WTC11 (cell line): Measurements from ENCODE around the gene FCMR. TPM values are rescaled to one million over a fixed set of nuclear protein-coding genes. Genes with fewer than 3 reads are reported as not detected.

ENCODE experiments used
- ATAC-seq: fragments of 200-7000 bp; cut with Tn5 transposase; 2 replicates; pipeline ENCODE4 v1.10.0; 2021; ENCODE audit warnings: mild to moderate bottlenecking, moderate library complexity
- CTCF ChIA-PET: fragments of 300-600 bp; sonication (Branson Sonifier 250); formaldehyde crosslinking; loops from one replicate; lab custom pipeline; 2021; ENCODE audit warnings: antibody characterized with exemption; lab: Charles Lee
- POLR2A ChIA-PET: fragments of 350-600 bp; sonication (Branson Sonifier 250); formaldehyde crosslinking; loops from one replicate; lab custom pipeline; 2021; ENCODE audit warnings: antibody characterized with exemption; lab: Charles Lee
- DNase-seq: peaks from one replicate; pipeline ENCODE4 v3.0.0; 2021; ENCODE audit warnings: low spot score
- H3K27ac Mint-ChIP-seq: 2 replicates; pipeline ENCODE4 v1.8.0; 2021; ENCODE audit warnings: mixed read lengths
- H3K27me3 Mint-ChIP-seq: 2 replicates; pipeline ENCODE4 v1.8.0; 2021; ENCODE audit warnings: low read depth, mild to moderate bottlenecking, moderate library complexity, mixed read lengths
- H3K36me3 Mint-ChIP-seq: 2 replicates; pipeline ENCODE4 v1.8.0; 2021; ENCODE audit warnings: mixed read lengths
- H3K4me1 Mint-ChIP-seq: 2 replicates; pipeline ENCODE4 v1.8.0; 2022; ENCODE audit warnings: mixed read lengths
- H3K4me3 Mint-ChIP-seq: 2 replicates; pipeline ENCODE4 v1.8.0; 2021; ENCODE audit warnings: mild to moderate bottlenecking, moderate library complexity, mixed read lengths
- H3K9me3 Mint-ChIP-seq: 2 replicates; pipeline ENCODE4 v1.8.0; 2021; ENCODE audit warnings: mixed read lengths
- CBFB ChIP-seq: sonication (generic); formaldehyde crosslinking; IDR thresholded peaks from 2 replicates; pipeline ENCODE4 v1.8.1; 2022; ENCODE audit warnings: mild to moderate bottlenecking, low read depth, missing genetic modification reagents
- ELF4 ChIP-seq: sonication (generic); formaldehyde crosslinking; IDR thresholded peaks from 2 replicates; pipeline ENCODE4 v1.8.1; 2022; ENCODE audit warnings: low read depth, mild to moderate bottlenecking, moderate library complexity, missing genetic modification reagents
- EMX1 ChIP-seq: fragments of 250-450 bp; sonication (Bioruptor Pico); IDR thresholded peaks from 2 replicates; pipeline ENCODE4 v1.8.0; 2021; ENCODE audit warnings: mild to moderate bottlenecking
- ESRRA ChIP-seq: sonication (generic); formaldehyde crosslinking; IDR thresholded peaks from 2 replicates; pipeline ENCODE4 v1.8.1; 2022; ENCODE audit warnings: mild to moderate bottlenecking, missing genetic modification reagents, borderline replicate concordance
- FOXP4 ChIP-seq: sonication (generic); formaldehyde crosslinking; IDR thresholded peaks from 2 replicates; pipeline ENCODE4 v1.8.0; 2022; ENCODE audit warnings: mild to moderate bottlenecking, missing genetic modification reagents
- GRHL2 ChIP-seq: fragments of 250-450 bp; sonication (Bioruptor Pico); IDR thresholded peaks from 2 replicates; pipeline ENCODE4 v1.8.0; 2022; ENCODE audit warnings: mild to moderate bottlenecking, moderate library complexity; ENCODE audit not compliant: insufficient replicate concordance, severe bottlenecking
- HMGA2 ChIP-seq: fragments of 250-450 bp; sonication (Bioruptor Pico); IDR thresholded peaks from 2 replicates; pipeline ENCODE4 v1.4.0; 2021; ENCODE audit warnings: mild to moderate bottlenecking, moderate library complexity
- JAZF1 ChIP-seq: fragments of 250-450 bp; sonication (Bioruptor Pico); IDR thresholded peaks from 2 replicates; pipeline ENCODE4 v1.9.0; 2021; ENCODE audit warnings: moderate library complexity, mild to moderate bottlenecking, inconsistent platforms
- JUN ChIP-seq: sonication (generic); formaldehyde crosslinking; IDR thresholded peaks from 2 replicates; pipeline ENCODE4 v1.8.0; 2023; ENCODE audit warnings: mild to moderate bottlenecking, missing genetic modification reagents
- MAX ChIP-seq: sonication (generic); formaldehyde crosslinking; IDR thresholded peaks from 2 replicates; pipeline ENCODE4 v1.8.0; 2022; ENCODE audit warnings: mild to moderate bottlenecking, missing genetic modification reagents
- NFATC4 ChIP-seq: fragments of 250-450 bp; sonication (Bioruptor Pico); IDR thresholded peaks from 2 replicates; pipeline ENCODE4 v1.9.0; 2021; ENCODE audit warnings: mild to moderate bottlenecking
- NFE2L1 ChIP-seq: sonication (generic); formaldehyde crosslinking; IDR thresholded peaks from 2 replicates; pipeline ENCODE4 v1.8.1; 2023; ENCODE audit warnings: missing genetic modification reagents
- RELA ChIP-seq: sonication (generic); formaldehyde crosslinking; IDR thresholded peaks from 2 replicates; pipeline ENCODE4 v1.8.1; 2022; ENCODE audit warnings: missing genetic modification reagents, mild to moderate bottlenecking, borderline replicate concordance
- RORB ChIP-seq: fragments of 250-450 bp; sonication (Bioruptor Pico); IDR thresholded peaks from 2 replicates; pipeline ENCODE4 v1.9.0; 2021; ENCODE audit warnings: mild to moderate bottlenecking
- SMAD3 ChIP-seq: sonication (generic); formaldehyde crosslinking; IDR thresholded peaks from 2 replicates; pipeline ENCODE4 v1.8.0; 2022; ENCODE audit warnings: missing genetic modification reagents, mild to moderate bottlenecking, borderline replicate concordance
- SOX15 ChIP-seq: fragments of 250-450 bp; sonication (Bioruptor Pico); IDR thresholded peaks from 2 replicates; pipeline ENCODE4 v1.9.0; 2021; ENCODE audit warnings: mild to moderate bottlenecking
- TEAD4 ChIP-seq: sonication (generic); formaldehyde crosslinking; IDR thresholded peaks from 2 replicates; pipeline ENCODE4 v1.8.0; 2022; ENCODE audit warnings: mild to moderate bottlenecking, missing genetic modification reagents
- ZNF263 ChIP-seq: sonication (generic); formaldehyde crosslinking; IDR thresholded peaks from 2 replicates; pipeline ENCODE4 v1.8.1; 2022; ENCODE audit warnings: low read depth, mild to moderate bottlenecking, moderate library complexity, missing genetic modification reagents
- ZNF317 ChIP-seq: sonication (generic); formaldehyde crosslinking; IDR thresholded peaks from 2 replicates; pipeline ENCODE4 v1.8.1; 2023; ENCODE audit warnings: low read depth, mild to moderate bottlenecking, moderate library complexity, missing genetic modification reagents, borderline replicate concordance
- ZNF423 ChIP-seq: fragments of 250-450 bp; sonication (Bioruptor Pico); IDR thresholded peaks from 2 replicates; pipeline ENCODE4 v2.1.2; 2022; ENCODE audit warnings: mild to moderate bottlenecking, moderate library complexity
- total RNA-seq: library from RNA; stranded (reverse); gene quantifications from 3 replicates; pipeline ENCODE4 v1.2.3, GENCODE V29; 2021
- TF ChIP-seq, protein P1 (sequence below): fragments of 250-450 bp; sonication (Bioruptor Pico); IDR thresholded peaks from 2 replicates; pipeline ENCODE4 v1.9.0; 2021; ENCODE audit warnings: mild to moderate bottlenecking
- TF ChIP-seq, protein P2 (sequence below): sonication (generic); formaldehyde crosslinking; IDR thresholded peaks from 2 replicates; pipeline ENCODE4 v1.8.0; 2023; ENCODE audit warnings: missing genetic modification reagents
- TF ChIP-seq, protein P3 (sequence below): sonication (generic); formaldehyde crosslinking; IDR thresholded peaks from 2 replicates; pipeline ENCODE4 v1.8.1; 2023; ENCODE audit warnings: mild to moderate bottlenecking, missing genetic modification reagents

The FCMR gene
- total RNA-seq, 1 experiment from 2014 or later = 1.0 TPM

GRCh38 chr1:206902702-206903101, 19.0 kb downstream of the FCMR start:
- Mint-ChIP-seq H3K27me3 (peaks cover 16% of the 10 kb centered on the region), H3K4me3 (no peak overlapping the region), H3K27ac (no peak overlapping the region), H3K4me1 (peaks cover 4% of the 10 kb centered on the region; the same call in 1 of the 2 replicates), H3K9me3 (no peaks in the 10 kb centered on the region), H3K36me3 (no peaks in the 10 kb centered on the region)
- ATAC-seq (no peak), DNase-seq (no peak)
- no peak for TF ChIP-seq NFE2L1
- no peak for TF ChIP-seq ZNF263
- ChIA-PET CTCF (no interaction called here), POLR2A (no interaction called here)

- 0 out of 2 replicates have a peak, but pooled peaks cover 4% of the 10 kb centered on the region for H3K4me1 Mint-ChIP-seq
- no peak for TF ChIP-seq JAZF1 (CRISPR knock-in tag)
- TF ChIP-seq JUN (CRISPR knock-in tag) = no peak
- TF ChIP-seq ZNF423 = no peak
- TF ChIP-seq MAX (CRISPR knock-in tag) = no peak
- TF ChIP-seq CBFB (CRISPR knock-in tag) = no peak
- TF ChIP-seq RELA (CRISPR knock-in tag) = no peak
- TF ChIP-seq TEAD4 (CRISPR knock-in tag) = no peak
- TF ChIP-seq, all 79 proteins: peak for 0
- no peak overlapping the region for H3K4me3 Mint-ChIP-seq
- DNase-seq (no peak), ATAC-seq (no peak)
- ChIA-PET CTCF (interaction anchor here (1.5 kb wide), 1 partner anchor 271 kb away, joined by 4 read pairs; no protein-coding TSS in a partner anchor), POLR2A (no interaction called here)
- H3K27ac Mint-ChIP-seq = no peak overlapping the region
- H3K27me3 Mint-ChIP-seq = peaks cover 9% of the 10 kb centered on the region
- no peaks in the 10 kb centered on the region for H3K9me3 Mint-ChIP-seq
- H3K36me3 Mint-ChIP-seq = no peaks in the 10 kb centered on the region
These were observed 19.8 kb downstream of the FCMR start for GRCh38 chr1:206901944-206902343.

- POLR2A ChIA-PET = no interaction called here
- H3K4me3 Mint-ChIP-seq = no peak overlapping the region
- no peak overlapping the region for H3K27ac Mint-ChIP-seq
- CTCF ChIA-PET = interaction anchor here (0.9 to 1.2 kb wide), 3 partner anchors 13 to 410 kb away, joined by 3 to 7 read pairs (median 3); no protein-coding TSS in a partner anchor
- H3K27me3 Mint-ChIP-seq = no peaks in the 10 kb centered on the region; the same call in 1 of the 2 replicates
- peaks cover 5% of the 10 kb centered on the region; the same call in 1 of the 2 replicates for H3K4me1 Mint-ChIP-seq
- no peak for ATAC-seq
- no peak for DNase-seq
- no peaks in the 10 kb centered on the region for H3K36me3 Mint-ChIP-seq
- H3K9me3 Mint-ChIP-seq = no peaks in the 10 kb centered on the region
- no peak for TF ChIP-seq NFE2L1
- TF ChIP-seq FOXP4 (CRISPR knock-in tag) = no peak
- TF ChIP-seq SOX15 (CRISPR knock-in tag) = no peak
- TF ChIP-seq, protein P1, sequence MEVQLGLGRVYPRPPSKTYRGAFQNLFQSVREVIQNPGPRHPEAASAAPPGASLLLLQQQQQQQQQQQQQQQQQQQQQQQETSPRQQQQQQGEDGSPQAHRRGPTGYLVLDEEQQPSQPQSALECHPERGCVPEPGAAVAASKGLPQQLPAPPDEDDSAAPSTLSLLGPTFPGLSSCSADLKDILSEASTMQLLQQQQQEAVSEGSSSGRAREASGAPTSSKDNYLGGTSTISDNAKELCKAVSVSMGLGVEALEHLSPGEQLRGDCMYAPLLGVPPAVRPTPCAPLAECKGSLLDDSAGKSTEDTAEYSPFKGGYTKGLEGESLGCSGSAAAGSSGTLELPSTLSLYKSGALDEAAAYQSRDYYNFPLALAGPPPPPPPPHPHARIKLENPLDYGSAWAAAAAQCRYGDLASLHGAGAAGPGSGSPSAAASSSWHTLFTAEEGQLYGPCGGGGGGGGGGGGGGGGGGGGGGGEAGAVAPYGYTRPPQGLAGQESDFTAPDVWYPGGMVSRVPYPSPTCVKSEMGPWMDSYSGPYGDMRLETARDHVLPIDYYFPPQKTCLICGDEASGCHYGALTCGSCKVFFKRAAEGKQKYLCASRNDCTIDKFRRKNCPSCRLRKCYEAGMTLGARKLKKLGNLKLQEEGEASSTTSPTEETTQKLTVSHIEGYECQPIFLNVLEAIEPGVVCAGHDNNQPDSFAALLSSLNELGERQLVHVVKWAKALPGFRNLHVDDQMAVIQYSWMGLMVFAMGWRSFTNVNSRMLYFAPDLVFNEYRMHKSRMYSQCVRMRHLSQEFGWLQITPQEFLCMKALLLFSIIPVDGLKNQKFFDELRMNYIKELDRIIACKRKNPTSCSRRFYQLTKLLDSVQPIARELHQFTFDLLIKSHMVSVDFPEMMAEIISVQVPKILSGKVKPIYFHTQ (CRISPR knock-in tag) = no peak
- TF ChIP-seq ESRRA (CRISPR knock-in tag) = no peak
- TF ChIP-seq RORB (CRISPR knock-in tag) = no peak
- TF ChIP-seq HMGA2 (CRISPR knock-in tag) = no peak
- no peak for TF ChIP-seq ZNF317 (CRISPR knock-in tag)
- TF ChIP-seq, protein P2, sequence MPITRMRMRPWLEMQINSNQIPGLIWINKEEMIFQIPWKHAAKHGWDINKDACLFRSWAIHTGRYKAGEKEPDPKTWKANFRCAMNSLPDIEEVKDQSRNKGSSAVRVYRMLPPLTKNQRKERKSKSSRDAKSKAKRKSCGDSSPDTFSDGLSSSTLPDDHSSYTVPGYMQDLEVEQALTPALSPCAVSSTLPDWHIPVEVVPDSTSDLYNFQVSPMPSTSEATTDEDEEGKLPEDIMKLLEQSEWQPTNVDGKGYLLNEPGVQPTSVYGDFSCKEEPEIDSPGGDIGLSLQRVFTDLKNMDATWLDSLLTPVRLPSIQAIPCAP (CRISPR knock-in tag) = no peak
- TF ChIP-seq ELF4 (CRISPR knock-in tag) = no peak
- TF ChIP-seq NFATC4 (CRISPR knock-in tag) = no peak
- no peak for TF ChIP-seq GRHL2 (CRISPR knock-in tag)
- TF ChIP-seq, protein P3, sequence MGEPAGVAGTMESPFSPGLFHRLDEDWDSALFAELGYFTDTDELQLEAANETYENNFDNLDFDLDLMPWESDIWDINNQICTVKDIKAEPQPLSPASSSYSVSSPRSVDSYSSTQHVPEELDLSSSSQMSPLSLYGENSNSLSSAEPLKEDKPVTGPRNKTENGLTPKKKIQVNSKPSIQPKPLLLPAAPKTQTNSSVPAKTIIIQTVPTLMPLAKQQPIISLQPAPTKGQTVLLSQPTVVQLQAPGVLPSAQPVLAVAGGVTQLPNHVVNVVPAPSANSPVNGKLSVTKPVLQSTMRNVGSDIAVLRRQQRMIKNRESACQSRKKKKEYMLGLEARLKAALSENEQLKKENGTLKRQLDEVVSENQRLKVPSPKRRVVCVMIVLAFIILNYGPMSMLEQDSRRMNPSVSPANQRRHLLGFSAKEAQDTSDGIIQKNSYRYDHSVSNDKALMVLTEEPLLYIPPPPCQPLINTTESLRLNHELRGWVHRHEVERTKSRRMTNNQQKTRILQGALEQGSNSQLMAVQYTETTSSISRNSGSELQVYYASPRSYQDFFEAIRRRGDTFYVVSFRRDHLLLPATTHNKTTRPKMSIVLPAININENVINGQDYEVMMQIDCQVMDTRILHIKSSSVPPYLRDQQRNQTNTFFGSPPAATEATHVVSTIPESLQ (CRISPR knock-in tag) = no peak
- no peak for TF ChIP-seq ZNF423
- TF ChIP-seq SMAD3 (CRISPR knock-in tag) = no peak
- no peak for TF ChIP-seq EMX1 (CRISPR knock-in tag)
These were observed 21.6 kb downstream of the FCMR start for GRCh38 chr1:206900149-206900548.
